T1000 (cell line): ENCODE data around the gene B3GNT4.
"Not testable (repeated sequence)": the region's sequence is repeated elsewhere in the genome, so short reads cannot be mapped to it uniquely, and the experiment has no call there.

Experiments used
- DNase-seq: peaks from one replicate; lab custom pipeline; 2025; ENCODE audit warnings: mixed read lengths; lab: John Stamatoyannopoulos, UW

The B3GNT4 gene

DNA sequence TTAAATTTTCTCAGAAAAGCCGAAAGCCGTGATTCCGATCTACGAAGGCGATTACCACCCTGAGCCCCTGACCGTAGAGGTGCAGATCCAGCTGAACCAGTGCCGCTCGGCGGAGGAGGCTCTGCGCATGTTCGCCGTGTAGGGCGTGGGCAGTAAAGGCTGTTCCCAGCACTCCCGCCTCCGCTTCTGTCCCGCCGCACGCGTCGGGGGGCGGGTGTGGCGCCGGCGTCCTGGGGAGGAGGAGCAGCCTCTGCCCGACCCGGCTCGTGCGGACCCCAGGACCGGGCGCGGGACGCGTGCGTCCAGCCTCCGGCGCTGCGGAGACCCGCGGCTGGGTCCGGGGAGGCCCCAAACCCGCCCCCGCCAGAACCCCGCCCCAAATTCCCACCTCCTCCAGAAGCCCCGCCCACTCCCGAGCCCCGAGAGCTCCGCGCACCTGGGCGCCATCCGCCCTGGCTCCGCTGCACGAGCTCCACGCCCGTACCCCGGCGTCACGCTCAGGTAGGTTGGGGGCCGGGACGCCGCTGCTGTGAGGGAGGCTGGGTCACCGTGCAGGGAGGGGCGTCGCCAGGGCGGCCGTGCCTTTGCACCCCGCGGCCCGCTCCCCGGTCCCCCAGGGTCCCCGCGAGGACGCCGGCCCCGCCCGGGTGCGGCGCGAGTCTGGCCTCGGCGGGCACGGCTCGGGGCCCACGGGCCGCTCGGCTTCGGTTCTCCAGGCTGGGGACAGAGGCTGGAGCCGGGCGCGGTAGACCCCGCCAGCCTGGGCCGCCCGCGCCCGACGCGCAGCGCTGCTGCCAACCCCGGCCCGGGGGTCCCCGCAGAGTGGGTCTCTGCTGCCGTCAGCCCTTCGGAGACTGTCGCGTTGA lies at the start of gene B3GNT4:
Gene B3GNT4, plus strand, starts transcription at position 409 of the 866 bp plus-strand sequence. CDS start 910 bp downstream, outside the sequence.
- peak; percentile 92 for DNase-seq

DNA sequence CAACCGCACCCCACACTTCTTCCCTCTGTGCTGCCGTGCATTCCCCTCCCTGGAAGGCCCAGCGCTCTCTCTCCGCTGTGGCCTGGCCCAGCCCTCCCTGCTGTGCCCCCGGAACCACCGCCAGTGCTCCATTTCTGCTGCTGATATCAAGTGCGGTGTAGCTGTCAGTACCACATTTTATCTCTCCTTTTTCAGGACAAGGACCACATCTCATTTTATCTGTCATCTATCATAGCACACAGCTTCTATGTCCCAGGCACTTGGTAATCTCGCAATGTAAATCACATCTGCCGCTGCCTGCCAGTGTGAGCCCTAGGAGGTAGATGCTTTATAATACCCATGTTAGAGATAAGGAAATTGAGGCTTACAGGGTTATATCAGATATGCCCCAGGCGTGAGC lies 47.8 kb upstream of the B3GNT4 start:
- no peak for DNase-seq

DNA sequence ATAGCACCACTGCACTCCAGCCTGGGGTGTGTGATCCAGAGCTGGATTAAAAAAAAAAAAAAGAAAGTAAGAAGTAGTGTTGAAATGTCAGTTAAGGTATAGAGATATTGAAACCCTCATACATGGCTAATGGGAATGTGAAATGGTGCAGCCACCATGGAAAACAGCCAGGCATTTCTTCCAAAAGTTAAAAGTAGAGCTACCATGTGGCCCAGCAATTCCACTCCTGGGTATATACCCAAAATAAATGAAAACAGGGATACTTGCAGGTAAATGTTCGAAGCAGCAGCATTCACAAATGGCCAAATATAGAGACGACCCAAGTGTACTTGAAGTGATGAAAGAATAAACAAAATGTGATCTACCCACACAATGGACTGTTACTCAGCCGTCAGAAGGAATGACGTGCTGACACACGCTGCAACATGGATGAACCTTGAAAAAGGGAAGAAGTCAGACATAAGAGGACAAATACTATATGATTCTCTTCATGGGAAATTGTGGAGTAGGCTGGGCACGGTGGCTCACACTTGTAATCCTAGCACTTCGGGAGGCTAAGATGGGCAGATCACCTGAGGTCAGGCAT lies 44.7 kb upstream of the B3GNT4 start:
- DNase-seq: no peak

DNA sequence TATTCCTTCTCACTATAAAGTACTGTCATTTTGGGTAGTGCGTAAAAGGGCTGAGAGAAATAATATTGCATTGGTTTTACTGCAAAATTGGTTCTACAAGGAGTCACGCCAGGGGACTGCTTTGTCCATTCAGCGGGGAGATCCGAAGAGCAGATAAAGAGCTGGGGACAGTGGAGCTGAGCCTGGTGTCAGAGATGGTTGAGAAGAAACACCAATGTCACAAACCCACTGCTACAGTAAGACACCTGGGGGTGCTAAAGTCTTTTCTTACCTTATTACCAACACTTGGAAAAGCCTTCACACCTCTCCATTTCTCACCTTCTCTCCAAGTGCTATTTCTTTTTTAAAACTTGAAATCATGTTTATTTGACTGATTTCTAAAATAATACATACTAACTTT lies 43.6 kb upstream of the B3GNT4 start:
- no peak for DNase-seq

DNA sequence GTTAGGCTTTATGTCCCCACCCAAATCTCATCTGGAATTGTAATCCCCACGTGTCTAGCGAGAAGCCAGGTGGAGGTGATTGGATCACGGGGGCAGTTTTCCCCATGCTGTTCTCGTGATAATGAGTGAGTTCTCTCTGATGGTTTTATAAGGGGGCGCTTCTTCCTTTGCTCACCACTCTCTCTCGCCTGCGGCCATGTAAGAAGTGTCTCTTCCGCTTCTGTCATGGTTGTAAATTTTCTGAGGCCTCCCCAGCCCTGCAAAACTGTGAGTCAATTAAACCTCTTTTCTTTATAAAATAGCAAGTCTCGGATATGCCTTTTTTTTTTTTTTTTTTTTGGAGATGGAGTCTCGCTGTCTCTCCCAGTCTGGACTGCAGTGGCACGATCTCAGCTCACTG lies 42.7 kb upstream of the B3GNT4 start:
- no peak for DNase-seq

DNA sequence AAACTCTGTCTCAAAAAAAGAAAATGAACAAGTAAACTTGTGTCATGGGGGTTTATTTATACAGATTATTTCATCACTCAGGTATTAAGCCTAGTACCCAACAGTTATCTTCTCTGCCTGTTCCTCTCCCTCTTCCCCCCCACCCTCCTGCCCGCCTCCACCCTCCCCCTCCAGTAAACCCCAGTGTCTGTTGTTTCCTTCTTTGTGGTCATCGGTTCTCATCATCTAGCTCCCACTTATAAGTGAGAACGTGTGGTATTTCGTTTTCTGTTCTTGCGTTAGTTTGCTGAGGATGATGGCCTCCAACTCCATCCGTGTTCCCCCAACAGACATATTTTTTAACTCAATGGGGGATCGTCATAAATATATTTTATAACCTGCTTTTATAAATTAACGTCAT lies 41.8 kb upstream of the B3GNT4 start:
- DNase-seq: no peak

DNA sequence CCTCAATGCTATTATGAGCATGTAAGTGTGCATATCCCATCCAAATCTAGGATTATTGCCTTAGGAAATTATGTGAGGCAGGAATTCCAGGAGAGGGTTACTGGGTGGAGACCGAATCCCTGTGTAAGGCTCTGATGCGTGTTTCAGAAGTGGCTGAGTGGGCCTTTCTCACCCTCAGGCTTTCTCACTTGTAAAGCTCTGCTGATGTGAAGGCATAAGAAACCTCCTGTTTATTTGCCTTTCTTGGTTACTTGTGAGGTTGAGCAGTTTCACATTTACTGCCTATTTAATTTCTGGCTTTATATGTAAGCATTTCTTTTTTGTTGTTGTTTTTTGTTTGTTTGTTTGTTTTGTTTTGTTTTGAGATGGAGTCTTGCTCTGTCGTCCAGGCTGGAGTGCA lies 40.5 kb upstream of the B3GNT4 start:
- no peak for DNase-seq

DNA sequence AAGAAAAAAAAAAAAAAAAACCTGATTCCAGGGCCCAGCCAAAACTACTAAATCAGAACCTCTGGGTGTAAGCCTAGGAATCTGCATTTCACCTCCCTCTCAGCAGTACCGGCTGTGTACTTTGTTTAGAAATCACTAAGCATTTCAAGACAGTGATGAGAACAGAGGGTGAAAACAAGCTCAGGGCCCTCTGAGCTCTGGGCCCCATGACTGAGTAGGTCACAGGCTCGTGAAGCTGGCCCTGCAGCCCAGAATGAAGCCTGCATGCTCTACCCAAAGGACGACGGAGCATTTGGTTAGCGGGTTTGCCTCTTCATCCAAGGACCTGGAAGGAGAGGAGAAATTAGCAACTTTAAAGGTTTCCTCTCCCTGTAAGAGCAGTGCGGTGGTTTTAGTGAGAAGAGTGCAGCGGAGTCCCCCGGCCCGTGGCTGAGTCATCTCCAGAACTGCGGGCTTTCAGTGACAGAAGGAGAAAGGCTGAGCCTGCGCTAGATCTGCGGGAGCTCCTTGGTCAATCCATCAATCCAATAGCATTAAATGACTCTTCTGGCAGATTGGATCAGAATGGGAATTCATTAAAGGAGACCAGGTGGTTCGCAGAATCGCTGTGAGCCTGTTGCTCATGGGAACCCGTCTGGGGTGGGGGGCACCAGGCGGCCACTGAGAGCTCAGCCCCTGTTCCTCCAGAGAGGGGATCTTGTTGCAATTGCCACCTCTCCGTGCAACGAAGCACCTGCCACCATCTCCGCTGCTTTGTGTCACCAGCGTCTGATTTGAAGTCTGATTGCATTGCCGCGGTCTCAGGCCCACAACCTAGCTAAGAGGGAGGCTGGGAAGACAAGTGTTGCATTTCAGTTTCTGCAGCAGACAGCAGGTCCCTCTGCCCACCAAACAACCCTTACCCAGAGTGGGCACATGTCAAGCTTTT lies 36.8 kb upstream of the B3GNT4 start:
- no peak for DNase-seq

DNA sequence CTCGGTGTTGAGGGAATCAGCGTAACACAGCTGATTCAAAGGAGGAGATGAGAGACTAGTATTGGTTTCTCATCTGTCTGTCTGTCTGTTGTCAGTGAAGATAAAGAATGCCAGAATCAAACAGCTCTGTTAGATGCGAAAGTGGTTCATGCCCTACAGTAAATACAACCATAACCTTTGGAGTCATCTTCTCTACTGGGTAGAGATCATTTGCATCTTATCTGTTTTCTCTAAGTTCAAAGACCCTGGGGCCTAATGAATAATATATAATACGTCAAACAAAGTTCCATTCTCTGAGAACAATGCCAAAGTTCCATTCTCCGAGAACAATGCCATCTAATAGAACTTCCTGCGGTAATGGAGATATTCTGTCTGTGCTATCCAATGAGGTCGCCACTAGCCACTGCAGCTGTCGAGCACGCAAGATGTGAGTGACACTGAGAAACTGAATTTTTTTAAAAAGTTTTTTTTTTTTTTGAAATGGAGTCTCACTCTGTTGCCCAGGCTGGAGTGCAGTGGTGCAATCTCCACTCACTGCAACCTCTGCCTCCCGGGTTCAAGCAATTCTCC lies 36.1 kb upstream of the B3GNT4 start:
- DNase-seq: no peak

DNA sequence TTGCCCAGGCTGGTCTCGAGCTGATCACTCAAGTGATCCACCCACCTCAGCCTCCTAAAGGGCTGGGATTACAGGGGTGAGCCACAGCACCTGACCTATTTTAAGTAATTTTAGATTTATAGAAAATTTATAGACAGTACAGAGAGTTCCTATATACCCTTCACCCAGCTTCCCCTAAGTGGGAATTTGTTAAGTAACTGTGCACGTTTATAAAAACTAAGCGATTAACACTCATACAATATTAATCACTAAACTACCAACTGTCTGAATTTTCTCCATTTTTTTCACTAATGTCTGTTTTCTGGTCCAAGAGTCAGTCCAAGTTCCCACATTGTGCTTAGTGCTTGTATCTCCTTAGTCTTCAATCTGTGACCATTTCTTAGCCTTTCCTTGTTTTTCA lies 35.0 kb upstream of the B3GNT4 start:
- DNase-seq: no peak

DNA sequence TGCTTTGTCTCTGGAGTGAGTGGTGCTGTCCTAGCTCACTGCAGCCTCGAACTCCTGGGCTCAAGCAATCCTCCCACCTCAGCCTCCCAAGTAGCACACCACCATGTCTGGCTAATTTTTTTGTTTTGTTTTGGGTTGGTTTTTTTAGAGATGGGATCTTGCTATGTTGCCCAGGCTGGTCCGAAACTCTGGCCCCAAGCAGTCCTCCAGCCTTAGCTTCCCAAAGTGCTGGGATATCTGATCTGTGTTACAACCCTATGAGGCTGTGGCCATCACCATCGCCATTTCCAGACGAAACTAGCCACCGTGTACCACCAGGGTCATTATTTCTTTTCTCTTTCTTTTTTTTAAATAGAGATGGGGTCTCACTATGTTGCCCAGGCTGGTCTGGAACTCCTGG lies 32.1 kb upstream of the B3GNT4 start:
- DNase-seq: no peak

DNA sequence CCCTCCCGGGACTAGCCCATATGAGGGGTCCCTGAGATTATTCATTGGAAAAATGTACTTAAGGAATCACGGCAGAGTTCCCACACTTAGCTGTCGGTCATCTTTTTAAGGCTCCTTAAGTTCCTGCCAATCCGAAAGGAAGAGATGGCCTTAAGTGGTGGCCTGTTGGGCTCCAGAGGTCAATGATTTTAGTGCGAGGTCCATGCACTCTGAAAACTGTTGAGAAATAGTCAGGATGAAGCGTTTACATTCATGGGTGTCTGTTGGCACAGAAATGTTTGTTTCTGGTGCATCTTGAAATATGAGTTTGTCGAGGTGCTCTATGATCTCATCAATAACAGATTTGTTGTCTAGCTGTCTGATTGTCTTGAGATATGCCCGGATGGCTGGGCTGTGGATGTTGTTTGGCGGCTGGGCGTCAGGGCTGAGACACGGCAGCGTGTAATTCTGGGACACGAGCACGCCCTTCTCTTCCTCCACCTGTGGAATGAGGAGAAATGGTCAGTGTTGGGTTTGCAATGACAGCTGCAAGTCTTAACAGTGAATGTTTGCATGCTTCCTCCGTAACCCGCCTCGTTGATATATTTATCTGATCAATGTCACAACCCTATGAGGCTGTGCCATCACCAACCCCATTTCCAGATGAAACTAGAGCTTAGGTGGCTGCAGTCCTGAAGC lies 31.1 kb upstream of the B3GNT4 start:
- DNase-seq: no peak

DNA sequence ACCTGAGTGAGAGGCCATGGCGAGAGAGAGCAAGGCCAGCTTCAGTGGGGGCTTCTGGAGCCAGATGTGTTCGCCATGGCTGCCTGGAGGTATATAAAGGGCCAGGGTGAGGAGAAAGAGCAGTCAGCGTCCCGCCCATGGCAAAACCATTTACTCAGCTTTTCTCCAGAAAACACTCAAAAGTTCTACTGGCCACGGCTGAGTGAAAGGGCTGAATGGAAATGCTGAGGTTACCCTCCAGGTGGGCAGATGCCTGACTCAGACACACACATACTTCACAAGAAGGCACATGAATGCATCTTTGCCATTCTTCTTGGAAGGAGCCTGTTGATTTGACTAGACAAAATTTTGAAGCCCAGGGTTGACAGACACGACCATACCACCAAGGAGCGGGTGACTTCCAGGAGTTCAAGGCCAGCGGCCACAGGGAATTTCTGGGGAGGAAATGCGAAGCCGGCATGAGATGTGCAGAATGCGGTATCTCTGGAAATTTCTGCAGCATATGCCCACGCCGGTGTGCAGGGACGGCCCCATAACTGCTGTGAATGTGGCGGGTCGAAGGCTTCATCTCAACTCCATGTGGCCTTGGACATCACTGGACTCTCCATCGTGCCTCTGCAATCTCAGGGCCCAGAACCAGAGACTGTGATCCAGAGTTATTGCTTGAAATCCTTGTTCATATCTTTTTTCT lies 29.2 kb upstream of the B3GNT4 start, which contains the start of gene IL31:
Gene IL31, minus strand, starts transcription at position 67 of the 691 bp plus-strand sequence. Its CDS starts 49 bp downstream, at position 18.
- DNase-seq: no peak

DNA sequence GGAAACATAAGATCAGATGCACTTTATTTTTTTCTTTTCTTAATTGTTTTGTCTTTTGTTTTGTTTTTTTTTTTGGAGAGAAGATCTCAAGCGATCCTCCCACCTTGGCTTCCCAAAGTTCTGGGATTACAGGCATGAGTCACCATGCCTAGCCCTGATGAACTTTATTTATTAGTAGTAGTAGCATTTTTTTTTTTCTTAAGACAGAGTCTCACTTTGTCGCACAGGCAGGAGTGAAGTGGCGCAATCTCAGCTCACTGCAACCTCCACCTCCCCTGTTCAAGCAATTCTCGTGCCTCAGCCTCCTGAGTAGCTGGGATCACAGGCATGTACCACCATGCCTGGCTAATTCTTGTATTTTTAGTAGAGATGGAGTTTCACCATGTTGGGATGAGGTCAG lies 27.0 kb upstream of the B3GNT4 start:
- DNase-seq: not testable (repeated sequence)

DNA sequence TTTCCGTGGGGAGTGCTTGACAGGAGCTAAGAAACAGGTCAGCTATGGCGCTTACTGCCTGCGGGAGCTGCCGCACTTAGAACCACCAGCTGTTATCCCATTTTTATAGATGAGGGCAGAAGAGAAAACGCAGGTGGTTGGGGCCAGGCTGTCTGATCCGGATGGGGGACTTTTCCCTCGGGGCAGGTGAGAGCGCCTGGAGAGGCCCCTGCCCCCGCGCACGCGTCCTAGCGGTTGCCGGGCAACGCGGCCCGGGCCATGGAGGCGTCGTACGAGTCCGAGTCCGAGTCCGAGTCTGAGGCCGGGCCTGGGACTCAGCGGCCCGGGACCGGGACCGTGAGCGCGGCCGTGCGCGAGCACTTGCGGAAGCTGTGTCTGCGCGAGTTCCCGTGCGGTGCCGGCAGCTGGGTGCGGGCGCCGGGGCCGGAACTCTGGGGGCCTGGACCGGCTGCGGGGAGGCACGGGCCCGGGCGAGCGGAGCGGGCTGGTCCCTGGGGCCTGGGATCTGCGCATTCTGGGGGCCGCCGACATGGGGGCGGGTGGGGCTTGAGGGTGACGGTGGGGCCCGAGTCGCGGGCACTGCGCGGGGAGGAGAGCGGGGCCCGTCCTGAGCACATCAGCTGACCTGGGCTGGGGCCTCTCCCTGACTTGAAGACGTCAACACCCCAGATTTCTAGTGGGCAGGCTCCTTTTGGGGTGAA lies 20.5 kb upstream of the B3GNT4 start, which contains the start of gene LRRC43:
Gene LRRC43, plus strand, starts transcription at position 237 of the 701 bp plus-strand sequence. Its CDS starts 22 bp downstream, at position 259.
- DNase-seq: no peak

DNA sequence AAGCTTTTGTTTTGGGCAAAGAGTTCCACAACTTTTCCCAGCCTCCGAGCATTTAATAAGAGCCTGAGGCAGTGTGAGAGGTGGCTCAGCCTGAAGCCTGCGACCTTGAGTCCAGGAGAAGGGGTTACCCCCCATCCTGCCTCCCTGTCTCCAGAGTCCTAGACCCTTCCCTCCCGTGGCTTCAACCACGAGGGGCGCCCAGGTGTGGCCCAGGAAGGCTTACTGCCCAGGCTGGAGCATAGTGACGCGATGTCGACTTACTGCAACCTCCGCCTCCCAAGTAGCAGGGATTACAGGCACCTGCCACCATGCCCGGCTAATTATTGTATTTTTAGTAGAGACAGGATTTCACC lies 19.9 kb upstream of the B3GNT4 start:
- DNase-seq: no peak

DNA sequence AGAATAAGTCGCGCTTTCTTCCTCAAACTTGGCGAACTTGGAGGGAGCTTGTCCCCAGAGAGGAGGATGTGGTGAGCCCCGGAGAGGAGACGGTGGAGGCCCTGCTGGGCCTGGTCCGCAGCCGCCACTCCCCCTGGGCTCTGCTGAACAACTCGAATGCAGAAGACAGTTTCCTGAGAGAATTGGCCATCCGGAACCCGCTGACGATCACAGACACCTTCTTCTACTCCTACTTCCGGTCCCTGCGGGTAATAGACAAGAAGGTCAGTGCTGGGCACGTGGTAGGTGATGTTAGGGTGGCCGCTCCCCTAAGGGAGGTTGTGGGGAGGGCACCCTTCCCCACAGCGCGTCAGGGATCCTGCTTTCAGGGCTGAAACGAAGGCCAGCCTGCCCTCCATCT lies 19.0 kb upstream of the B3GNT4 start:
- DNase-seq: no peak

DNA sequence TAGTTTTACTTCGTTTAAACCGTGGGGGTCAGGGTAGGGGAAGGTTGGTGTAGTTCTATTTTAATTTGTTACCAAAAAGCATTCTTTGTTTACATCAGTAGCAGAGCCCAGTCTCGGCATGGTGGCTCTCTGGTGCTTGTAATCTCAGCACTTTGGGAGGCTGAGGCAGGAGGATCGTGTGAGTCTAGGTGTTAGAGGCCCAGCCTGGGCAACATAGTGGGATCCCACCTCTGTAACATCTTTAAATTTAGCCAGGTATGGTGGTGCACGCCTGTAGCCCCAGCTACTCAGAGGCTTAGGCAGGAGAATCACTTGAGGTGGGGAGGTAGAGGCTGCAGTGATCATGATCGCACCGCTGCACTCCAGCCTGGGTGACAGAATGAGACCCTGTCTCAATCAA lies 18.4 kb upstream of the B3GNT4 start:
- DNase-seq: no peak

DNA sequence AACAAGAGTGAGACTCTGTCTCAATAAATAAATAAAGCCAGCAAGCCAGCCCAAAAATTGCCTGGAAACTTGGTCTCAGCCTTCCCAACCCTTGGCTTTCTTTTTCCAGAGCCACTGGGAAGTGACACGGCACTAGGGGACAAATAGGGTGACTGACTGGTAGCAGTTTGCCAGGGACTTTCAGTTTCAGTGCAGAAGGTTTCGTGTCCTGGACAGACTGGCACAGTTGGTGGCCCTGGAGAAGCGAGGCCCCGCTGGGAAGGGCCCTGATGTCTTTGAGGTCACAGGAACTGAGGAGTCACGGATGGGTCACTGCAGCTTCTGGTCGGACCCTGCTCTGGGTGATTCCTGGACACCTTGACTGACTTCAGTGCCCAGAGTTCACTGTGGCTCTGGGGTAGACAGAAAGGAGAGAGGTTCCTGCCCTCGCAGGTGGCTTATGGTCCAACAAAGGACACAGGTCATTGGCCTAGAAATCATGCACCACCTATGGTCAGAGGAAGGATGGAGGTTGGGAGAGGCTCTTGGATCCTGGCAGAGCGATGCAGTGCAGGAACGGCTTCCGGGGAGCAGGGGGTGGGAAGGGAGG lies 17.9 kb upstream of the B3GNT4 start:
- no peak for DNase-seq

DNA sequence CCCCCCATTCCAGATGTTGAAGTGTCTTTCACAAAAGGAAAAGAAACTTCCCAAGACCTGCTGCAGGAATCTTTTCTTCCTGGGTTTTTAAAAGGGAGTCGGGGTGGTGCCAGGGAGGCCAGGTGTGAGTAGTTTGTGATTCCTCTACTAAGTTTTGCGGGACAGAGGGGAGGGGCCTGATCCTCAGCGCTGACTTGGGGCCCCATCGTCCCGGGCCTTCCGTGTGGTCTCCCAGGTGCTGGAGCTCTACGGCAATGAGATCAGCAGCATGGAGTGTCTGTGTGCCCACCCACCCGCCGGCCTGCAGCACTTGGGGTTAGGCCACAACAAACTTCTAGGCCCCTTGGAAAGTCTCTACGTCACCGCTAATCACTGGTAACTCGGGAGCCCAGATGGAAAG lies 16.0 kb upstream of the B3GNT4 start:
- no peak for DNase-seq
